T-helper 17 cell (primary cell): ENCODE data around the gene IL1RL2. TPM values are rescaled to one million over a fixed set of nuclear protein-coding genes. Genes with fewer than 3 reads are reported as not detected.

Experiments used
- ATAC-seq: fragments of 150-1000 bp; cut with Tn5 transposase; 2 replicates; pipeline ENCODE4 v1.10.0; 2021; ENCODE audit warnings: mild to moderate bottlenecking, moderate library complexity
- DNase-seq, 3 donors: peaks; one replicate each; pipeline versions ENCODE4 v3.0.0 to v3.0.0-alpha.2; 2020 to 2021
- H3K9me3 ChIP-seq: one replicate; pipeline ENCODE4 v1.7.0; 2013; ENCODE audit warnings: low read length, mild to moderate bottlenecking; ENCODE audit not compliant: control insufficient read depth, poor library complexity, severe bottlenecking
- H3K27ac Mint-ChIP-seq: one replicate; pipeline ENCODE4 v1.8.0; 2022; ENCODE audit warnings: mild to moderate bottlenecking, moderate library complexity, mixed read lengths
- H3K27me3 Mint-ChIP-seq: one replicate; pipeline ENCODE4 v1.8.0; 2022; ENCODE audit warnings: mixed read lengths
- H3K36me3 Mint-ChIP-seq: one replicate; pipeline ENCODE4 v1.8.0; 2022; ENCODE audit warnings: low read depth, mixed read lengths
- H3K4me1 Mint-ChIP-seq: one replicate; pipeline ENCODE4 v1.8.0; 2022; ENCODE audit warnings: mild to moderate bottlenecking, mixed read lengths
- H3K4me3 Mint-ChIP-seq: one replicate; pipeline ENCODE4 v1.8.0; 2022; ENCODE audit warnings: mild to moderate bottlenecking, moderate library complexity, mixed read lengths
- total RNA-seq, 4 donors: library from RNA in 2 of 4; stranded (reverse) in 2 of 4; gene quantifications; one replicate each; pipeline ENCODE4 v1.2.3 and lab custom pipeline; 2022 to 2026

IL1RL2 gene
- total RNA-seq, 2 donors from 2014 or later: not detected

GRCh38 chr2:102279391-102279735 is 92.5 kb downstream of the IL1RL2 start:
- Mint-ChIP-seq H3K27ac (no peak overlapping the region), H3K4me3 (no peak overlapping the region), H3K27me3 (no peaks in the 10 kb centered on the region), H3K4me1 (peaks cover 12% of the 10 kb centered on the region), H3K36me3 (no peaks in the 10 kb centered on the region)
- ATAC-seq (no peak), DNase-seq (no peak)
- no peaks in the 10 kb centered on the region for H3K9me3 ChIP-seq

- H3K4me3 Mint-ChIP-seq: no peak overlapping the region
Measured at GRCh38 chr2:102282678-102283091, 95.9 kb downstream of the IL1RL2 start.

GRCh38 chr2:102283996-102284395 is 97.2 kb downstream of the IL1RL2 start:
- H3K27ac Mint-ChIP-seq: no peak overlapping the region
- H3K4me1 Mint-ChIP-seq: no peaks in the 10 kb centered on the region
- H3K9me3 ChIP-seq: no peaks in the 10 kb centered on the region
- no peak for ATAC-seq
- DNase-seq: no peak
- H3K27me3 Mint-ChIP-seq: peaks cover 5% of the 10 kb centered on the region
- H3K36me3 Mint-ChIP-seq: no peaks in the 10 kb centered on the region
- H3K4me3 Mint-ChIP-seq: no peak overlapping the region

More at GRCh38 chr2:102282678-102283091, 95.9 kb downstream of the IL1RL2 start:
- H3K9me3 ChIP-seq: no peaks in the 10 kb centered on the region
- H3K4me1 Mint-ChIP-seq: peaks cover 5% of the 10 kb centered on the region
- ATAC-seq (no peak), DNase-seq (no peak)
- no peak overlapping the region for H3K27ac Mint-ChIP-seq
- H3K27me3 Mint-ChIP-seq: peaks cover 5% of the 10 kb centered on the region
- no peaks in the 10 kb centered on the region for H3K36me3 Mint-ChIP-seq

DNA sequence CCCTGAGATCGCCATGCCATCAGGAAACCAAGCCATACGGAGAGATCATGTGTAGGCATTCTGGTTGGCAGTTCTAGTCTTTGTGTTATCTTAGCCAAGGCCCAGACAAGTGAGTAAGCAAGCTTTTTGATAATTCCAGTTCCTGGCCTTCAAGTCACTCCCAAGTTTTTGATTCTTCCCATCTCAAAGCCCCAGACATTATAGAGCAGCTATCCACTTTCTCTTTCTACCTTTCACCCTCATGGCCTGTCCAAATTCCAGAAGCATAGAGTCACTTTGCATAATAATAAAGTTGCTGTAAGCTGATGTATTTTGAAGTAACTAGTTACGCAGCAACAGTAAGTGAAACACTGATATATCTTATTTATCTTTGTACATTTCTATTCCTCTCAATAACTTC is 97.8 kb downstream of the IL1RL2 start:
- H3K4me3 Mint-ChIP-seq: no peak overlapping the region
- peaks cover 5% of the 10 kb centered on the region for H3K27me3 Mint-ChIP-seq
- H3K27ac Mint-ChIP-seq: no peak overlapping the region
- H3K36me3 Mint-ChIP-seq: no peaks in the 10 kb centered on the region
- H3K9me3 ChIP-seq: no peaks in the 10 kb centered on the region
- no peaks in the 10 kb centered on the region for H3K4me1 Mint-ChIP-seq
- DNase-seq (no peak), ATAC-seq (no peak)

DNA sequence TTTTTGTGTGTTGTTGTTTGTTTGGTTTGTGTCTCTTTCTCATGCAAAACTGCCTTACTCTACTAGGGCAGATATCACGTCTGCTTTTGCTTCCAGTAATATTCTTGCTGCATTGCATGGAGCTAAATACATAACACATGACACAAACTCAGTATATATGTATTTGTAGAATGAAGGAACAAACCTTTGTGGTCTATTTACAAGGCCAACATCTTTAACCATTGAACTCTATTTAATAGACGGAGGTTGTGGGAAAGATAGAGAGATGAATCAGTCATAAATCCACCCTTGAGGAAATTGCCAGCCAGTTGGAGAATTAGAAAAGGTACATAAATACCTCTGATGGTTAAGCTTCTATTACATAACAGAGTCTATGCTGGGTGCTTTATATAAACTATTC is 98.5 kb downstream of the IL1RL2 start:
- H3K4me1 Mint-ChIP-seq: no peaks in the 10 kb centered on the region
- H3K4me3 Mint-ChIP-seq: no peak overlapping the region
- H3K27me3 Mint-ChIP-seq: peaks cover 5% of the 10 kb centered on the region
- no peaks in the 10 kb centered on the region for H3K36me3 Mint-ChIP-seq
- ATAC-seq (no peak), DNase-seq (no peak)
- no peaks in the 10 kb centered on the region for H3K9me3 ChIP-seq
- H3K27ac Mint-ChIP-seq: no peak overlapping the region

GRCh38 chr2:102286041-102286440 is 99.2 kb downstream of the IL1RL2 start:
- no peak overlapping the region for H3K4me3 Mint-ChIP-seq
- H3K36me3 Mint-ChIP-seq: no peaks in the 10 kb centered on the region
- peaks cover 3% of the 10 kb centered on the region for H3K4me1 Mint-ChIP-seq
- no peaks in the 10 kb centered on the region for H3K9me3 ChIP-seq
- no peak overlapping the region for H3K27ac Mint-ChIP-seq
- ATAC-seq (no peak), DNase-seq (no peak)
- H3K27me3 Mint-ChIP-seq: peaks cover 7% of the 10 kb centered on the region

DNA sequence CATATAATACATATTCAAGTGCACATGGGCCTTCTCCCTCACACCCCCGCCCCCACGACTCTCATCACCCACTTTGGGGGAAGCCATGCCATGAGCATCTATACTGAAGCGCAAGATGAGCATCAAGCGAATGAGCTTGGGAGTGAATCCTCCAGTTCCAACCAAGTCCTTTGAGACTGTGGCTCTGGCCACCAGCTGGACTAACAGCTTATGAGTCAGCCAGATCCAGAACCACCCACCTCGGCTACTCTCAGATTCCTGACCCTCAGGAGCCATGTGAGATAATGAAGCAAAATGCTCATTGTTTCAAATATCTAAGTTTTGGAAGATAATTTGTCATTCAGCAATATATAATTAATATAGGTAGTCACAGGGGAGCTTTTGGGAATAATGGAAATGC is 102.3 kb downstream of the IL1RL2 start:
- peaks cover 7% of the 10 kb centered on the region for H3K4me1 Mint-ChIP-seq
- H3K9me3 ChIP-seq: no peaks in the 10 kb centered on the region
- ATAC-seq (no peak), DNase-seq (no peak)
- H3K27me3 Mint-ChIP-seq: peaks cover 13% of the 10 kb centered on the region
- H3K27ac Mint-ChIP-seq: no peak overlapping the region
- no peaks in the 10 kb centered on the region for H3K36me3 Mint-ChIP-seq
- no peak overlapping the region for H3K4me3 Mint-ChIP-seq

Other genes starting within 250 kb of the IL1RL2 start
- gene IL1R2, start 195.1 kb upstream of the IL1RL2 start, total RNA-seq: 1 to 10 TPM; 1.1 to 1.9 TPM
- gene IL1R1, start 44.3 kb upstream of the IL1RL2 start, total RNA-seq: 10 to 100 TPM; 14.3 to 16.5 TPM
- under 1 TPM; 0.60 to 0.99 TPM for gene IL1RL1, start 124.5 kb downstream of the IL1RL2 start, total RNA-seq
- 10 to 100 TPM; 17.4 to 31.7 TPM for gene IL18R1, start 168.8 kb downstream of the IL1RL2 start, total RNA-seq
- gene IL18RAP, start 236.1 kb downstream of the IL1RL2 start, total RNA-seq: 1 to 10 TPM; 6.0 to 8.8 TPM